Epithelial cell of esophagus (primary cell): Measurements from ENCODE around the gene AK8.

Experiments used
- DNase-seq: peaks from one replicate; pipeline ENCODE4 v3.0.0; 2010; ENCODE audit warnings: low read depth
- H3K4me3 ChIP-seq: 2 replicates; pipeline ENCODE4 v1.5.1; 2011; ENCODE audit warnings: mild to moderate bottlenecking, low read length, control low read depth
- CTCF ChIP-seq: IDR thresholded peaks from 2 replicates; pipeline ENCODE4 v1.5.1; 2011; ENCODE audit warnings: low read depth, mild to moderate bottlenecking, low read length, control low read depth, inconsistent platforms; ENCODE audit not compliant: insufficient read depth; ENCODE audit errors: missing control alignments

The AK8 gene

GRCh38 chr9:132733260-132733815 is 144.7 kb downstream of the AK8 start:
- no peak for TF ChIP-seq CTCF
- H3K4me3 ChIP-seq, result no peak overlapping the region
- no peak for DNase-seq

- no peak overlapping the region for H3K4me3 ChIP-seq
- no peak for TF ChIP-seq CTCF
- peak; percentile 19 for DNase-seq
Measured at GRCh38 chr9:132732326-132733259, 145.5 kb downstream of the AK8 start.

- DNase-seq, result peak; percentile 67
- H3K4me3 ChIP-seq, result no peak overlapping the region
- no peak for TF ChIP-seq CTCF
Measured at GRCh38 chr9:132731230-132731629, 146.9 kb downstream of the AK8 start.

GRCh38 chr9:132730054-132731033 is 147.7 kb downstream of the AK8 start:
- TF ChIP-seq CTCF, result no peak
- peak; percentile 66 for DNase-seq
- no peak overlapping the region for H3K4me3 ChIP-seq

GRCh38 chr9:132729235-132729890 is 148.7 kb downstream of the AK8 start:
- peak; percentile 13 for DNase-seq
- TF ChIP-seq CTCF, result no peak
- H3K4me3 ChIP-seq, result no peak overlapping the region

- no peak for DNase-seq
Measured at GRCh38 chr9:132728497-132728896, 149.6 kb downstream of the AK8 start.

More at GRCh38 chr9:132728497-132728896, 149.6 kb downstream of the AK8 start:
- TF ChIP-seq CTCF, result no peak
- H3K4me3 ChIP-seq, result no peak overlapping the region
